ENCODE measurements around the gene SORBS2. TPM values are rescaled to one million over a fixed set of nuclear protein-coding genes. Genes with fewer than 3 reads are reported as not detected.
"Not testable (repeated sequence)": the region's sequence is repeated elsewhere in the genome, so short reads cannot be mapped to it uniquely, and the experiment has no call there.

SORBS2 gene
- polyA plus RNA-seq, 1 donor from 2014 or later: 46.0 TPM

- Histone ChIP-seq H3K27me3 (ENCODE audit: insufficient read depth, low read depth, low read length) (no peaks in the 10 kb centered on the region), H2AFZ (ENCODE audit: low read depth, low read length) (no peak overlapping the region), H3K9ac (ENCODE audit: low read length) (no peak overlapping the region)
Measured at GRCh38 chr4:185560316-185560715, 251.7 kb downstream of the SORBS2 start.

GRCh38 chr4:185559915-185560281, 252.1 kb downstream of the SORBS2 start:
- Histone ChIP-seq H2AFZ (ENCODE audit: low read depth, low read length) (no peak overlapping the region), H3K4me2 (ENCODE audit: low read length) (no peak overlapping the region), H3K4me3 (ENCODE audit: low read length) (no peak overlapping the region), H3K9ac (ENCODE audit: low read length) (no peak overlapping the region), H4K20me1 (ENCODE audit: insufficient read depth) (no peaks in the 10 kb centered on the region), H3K36me3 (ENCODE audit: insufficient read depth, low read length) (no peaks in the 10 kb centered on the region), H3K27me3 (ENCODE audit: insufficient read depth, low read depth, low read length) (no peaks in the 10 kb centered on the region), H3K27ac (ENCODE audit: low read length) (no peak overlapping the region), H3F3A (ENCODE audit: insufficient read depth, low read length, poor library complexity, severe bottlenecking) (no peaks in the 10 kb centered on the region), H3K79me2 (replicated peaks; ENCODE audit: insufficient read depth, low read length) (no peaks in the 10 kb centered on the region), H3K9me3 (ENCODE audit: low read length) (no peaks in the 10 kb centered on the region), H3K9me2 (ENCODE audit: insufficient read depth, low read length) (no peaks in the 10 kb centered on the region)
- TF ChIP-seq POLR2AphosphoS5 (IDR thresholded peaks at IDR 0.05) (no peak), EP300 (conservative IDR thresholded peaks at IDR 0.05; ENCODE audit: poor library complexity, severe bottlenecking) (no peak), EZH2 (IDR thresholded peaks at IDR 0.05; ENCODE audit: borderline replicate concordance, insufficient read depth, low read length, poor library complexity, severe bottlenecking) (no peak), RAD21 (conservative IDR thresholded peaks at IDR 0.05) (no peak), MXI1 (conservative IDR thresholded peaks at IDR 0.05; ENCODE audit: poor library complexity, severe bottlenecking) (no peak), REST (IDR thresholded peaks at IDR 0.05; ENCODE audit: borderline replicate concordance) (no peak), SMC3 (conservative IDR thresholded peaks at IDR 0.05; ENCODE audit: poor library complexity) (no peak), TAF1 (IDR thresholded peaks at IDR 0.05; ENCODE audit: low read depth) (no peak)
- TF ChIP-seq, protein P1, sequence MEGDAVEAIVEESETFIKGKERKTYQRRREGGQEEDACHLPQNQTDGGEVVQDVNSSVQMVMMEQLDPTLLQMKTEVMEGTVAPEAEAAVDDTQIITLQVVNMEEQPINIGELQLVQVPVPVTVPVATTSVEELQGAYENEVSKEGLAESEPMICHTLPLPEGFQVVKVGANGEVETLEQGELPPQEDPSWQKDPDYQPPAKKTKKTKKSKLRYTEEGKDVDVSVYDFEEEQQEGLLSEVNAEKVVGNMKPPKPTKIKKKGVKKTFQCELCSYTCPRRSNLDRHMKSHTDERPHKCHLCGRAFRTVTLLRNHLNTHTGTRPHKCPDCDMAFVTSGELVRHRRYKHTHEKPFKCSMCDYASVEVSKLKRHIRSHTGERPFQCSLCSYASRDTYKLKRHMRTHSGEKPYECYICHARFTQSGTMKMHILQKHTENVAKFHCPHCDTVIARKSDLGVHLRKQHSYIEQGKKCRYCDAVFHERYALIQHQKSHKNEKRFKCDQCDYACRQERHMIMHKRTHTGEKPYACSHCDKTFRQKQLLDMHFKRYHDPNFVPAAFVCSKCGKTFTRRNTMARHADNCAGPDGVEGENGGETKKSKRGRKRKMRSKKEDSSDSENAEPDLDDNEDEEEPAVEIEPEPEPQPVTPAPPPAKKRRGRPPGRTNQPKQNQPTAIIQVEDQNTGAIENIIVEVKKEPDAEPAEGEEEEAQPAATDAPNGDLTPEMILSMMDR (IDR thresholded peaks at IDR 0.05; ENCODE audit: poor library complexity, severe bottlenecking): no peak

More at GRCh38 chr4:185560316-185560715, 251.7 kb downstream of the SORBS2 start:
- H3K4me3 ChIP-seq (ENCODE audit: low read length): no peak overlapping the region
- no peak overlapping the region for H3K4me2 ChIP-seq (ENCODE audit: low read length)
- no peaks in the 10 kb centered on the region for H3K79me2 ChIP-seq (replicated peaks; ENCODE audit: insufficient read depth, low read length)
- no peak overlapping the region for H3K27ac ChIP-seq (ENCODE audit: low read length)
- no peaks in the 10 kb centered on the region for H3K36me3 ChIP-seq (ENCODE audit: insufficient read depth, low read length)
- H3K9me2 ChIP-seq (ENCODE audit: insufficient read depth, low read length): no peaks in the 10 kb centered on the region
- no peaks in the 10 kb centered on the region for H4K20me1 ChIP-seq (ENCODE audit: insufficient read depth)
- no peaks in the 10 kb centered on the region for H3F3A ChIP-seq (ENCODE audit: insufficient read depth, low read length, poor library complexity, severe bottlenecking)
- peaks cover 2% of the 10 kb centered on the region for H3K9me3 ChIP-seq (ENCODE audit: low read length)
- TF ChIP-seq EZH2 (IDR thresholded peaks at IDR 0.05; ENCODE audit: borderline replicate concordance, insufficient read depth, low read length, poor library complexity, severe bottlenecking): no peak
- no peak for TF ChIP-seq RAD21 (conservative IDR thresholded peaks at IDR 0.05)
- TF ChIP-seq MXI1 (conservative IDR thresholded peaks at IDR 0.05; ENCODE audit: poor library complexity, severe bottlenecking): no peak
- TF ChIP-seq, protein P1 (IDR thresholded peaks at IDR 0.05; ENCODE audit: poor library complexity, severe bottlenecking): no peak
- TF ChIP-seq TAF1 (IDR thresholded peaks at IDR 0.05; ENCODE audit: low read depth): no peak
- TF ChIP-seq REST (IDR thresholded peaks at IDR 0.05; ENCODE audit: borderline replicate concordance): no peak
- TF ChIP-seq SMC3 (conservative IDR thresholded peaks at IDR 0.05; ENCODE audit: poor library complexity): no peak
- TF ChIP-seq EP300 (conservative IDR thresholded peaks at IDR 0.05; ENCODE audit: poor library complexity, severe bottlenecking): no peak
- TF ChIP-seq POLR2AphosphoS5 (IDR thresholded peaks at IDR 0.05): no peak

GRCh38 chr4:185559251-185559914, 252.6 kb downstream of the SORBS2 start:
- not testable (repeated sequence) for H3K36me3 ChIP-seq (ENCODE audit: insufficient read depth, low read length); H3K9me3 ChIP-seq (ENCODE audit: low read length); H3K79me2 ChIP-seq (replicated peaks; ENCODE audit: insufficient read depth, low read length); H3K9me2 ChIP-seq (ENCODE audit: insufficient read depth, low read length); H3K9ac ChIP-seq (ENCODE audit: low read length); H3K4me3 ChIP-seq (ENCODE audit: low read length); H4K20me1 ChIP-seq (ENCODE audit: insufficient read depth); H2AFZ ChIP-seq (ENCODE audit: low read depth, low read length); H3K4me2 ChIP-seq (ENCODE audit: low read length); H3K27me3 ChIP-seq (ENCODE audit: insufficient read depth, low read depth, low read length); H3F3A ChIP-seq (ENCODE audit: insufficient read depth, low read length, poor library complexity, severe bottlenecking); H3K27ac ChIP-seq (ENCODE audit: low read length)
